Measurements from ENCODE around the gene DYTN. TPM values are rescaled to one million over a fixed set of nuclear protein-coding genes. Genes with fewer than 3 reads are reported as not detected.

Gene DYTN
- polyA plus RNA-seq, 1 donor from 2014 or later: not detected

DNA sequence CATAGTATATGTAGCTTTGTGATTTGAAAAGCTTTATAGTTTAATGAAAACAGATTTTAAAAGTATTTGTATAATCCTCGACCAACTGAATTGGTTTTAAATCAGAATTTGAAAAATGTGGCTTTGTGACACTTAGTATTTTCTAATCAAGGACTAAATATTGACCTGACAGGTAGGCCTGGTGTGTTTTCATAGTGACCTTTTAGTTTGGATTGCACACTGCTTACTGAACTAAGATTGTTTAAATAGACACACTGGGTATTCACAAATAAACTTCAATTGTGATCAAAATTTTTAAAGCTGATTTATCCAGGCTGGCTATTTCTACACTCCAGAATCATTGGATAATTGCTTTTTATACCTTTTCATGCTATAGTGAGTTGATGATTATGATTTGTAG is 107.7 kb downstream of the DYTN start:
- no peak overlapping the region for H2AFZ ChIP-seq (ENCODE audit: low read depth, low read length)
- no peak for TF ChIP-seq POLR2AphosphoS5 (IDR thresholded peaks at IDR 0.05)
- no peak for TF ChIP-seq TAF1 (IDR thresholded peaks at IDR 0.05; ENCODE audit: low read depth)
- no peak for TF ChIP-seq MXI1 (conservative IDR thresholded peaks at IDR 0.05; ENCODE audit: poor library complexity, severe bottlenecking)
- no peak for TF ChIP-seq RAD21 (conservative IDR thresholded peaks at IDR 0.05)
- TF ChIP-seq, protein P1, sequence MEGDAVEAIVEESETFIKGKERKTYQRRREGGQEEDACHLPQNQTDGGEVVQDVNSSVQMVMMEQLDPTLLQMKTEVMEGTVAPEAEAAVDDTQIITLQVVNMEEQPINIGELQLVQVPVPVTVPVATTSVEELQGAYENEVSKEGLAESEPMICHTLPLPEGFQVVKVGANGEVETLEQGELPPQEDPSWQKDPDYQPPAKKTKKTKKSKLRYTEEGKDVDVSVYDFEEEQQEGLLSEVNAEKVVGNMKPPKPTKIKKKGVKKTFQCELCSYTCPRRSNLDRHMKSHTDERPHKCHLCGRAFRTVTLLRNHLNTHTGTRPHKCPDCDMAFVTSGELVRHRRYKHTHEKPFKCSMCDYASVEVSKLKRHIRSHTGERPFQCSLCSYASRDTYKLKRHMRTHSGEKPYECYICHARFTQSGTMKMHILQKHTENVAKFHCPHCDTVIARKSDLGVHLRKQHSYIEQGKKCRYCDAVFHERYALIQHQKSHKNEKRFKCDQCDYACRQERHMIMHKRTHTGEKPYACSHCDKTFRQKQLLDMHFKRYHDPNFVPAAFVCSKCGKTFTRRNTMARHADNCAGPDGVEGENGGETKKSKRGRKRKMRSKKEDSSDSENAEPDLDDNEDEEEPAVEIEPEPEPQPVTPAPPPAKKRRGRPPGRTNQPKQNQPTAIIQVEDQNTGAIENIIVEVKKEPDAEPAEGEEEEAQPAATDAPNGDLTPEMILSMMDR (IDR thresholded peaks at IDR 0.05; ENCODE audit: poor library complexity, severe bottlenecking): no peak
- TF ChIP-seq, protein P2, sequence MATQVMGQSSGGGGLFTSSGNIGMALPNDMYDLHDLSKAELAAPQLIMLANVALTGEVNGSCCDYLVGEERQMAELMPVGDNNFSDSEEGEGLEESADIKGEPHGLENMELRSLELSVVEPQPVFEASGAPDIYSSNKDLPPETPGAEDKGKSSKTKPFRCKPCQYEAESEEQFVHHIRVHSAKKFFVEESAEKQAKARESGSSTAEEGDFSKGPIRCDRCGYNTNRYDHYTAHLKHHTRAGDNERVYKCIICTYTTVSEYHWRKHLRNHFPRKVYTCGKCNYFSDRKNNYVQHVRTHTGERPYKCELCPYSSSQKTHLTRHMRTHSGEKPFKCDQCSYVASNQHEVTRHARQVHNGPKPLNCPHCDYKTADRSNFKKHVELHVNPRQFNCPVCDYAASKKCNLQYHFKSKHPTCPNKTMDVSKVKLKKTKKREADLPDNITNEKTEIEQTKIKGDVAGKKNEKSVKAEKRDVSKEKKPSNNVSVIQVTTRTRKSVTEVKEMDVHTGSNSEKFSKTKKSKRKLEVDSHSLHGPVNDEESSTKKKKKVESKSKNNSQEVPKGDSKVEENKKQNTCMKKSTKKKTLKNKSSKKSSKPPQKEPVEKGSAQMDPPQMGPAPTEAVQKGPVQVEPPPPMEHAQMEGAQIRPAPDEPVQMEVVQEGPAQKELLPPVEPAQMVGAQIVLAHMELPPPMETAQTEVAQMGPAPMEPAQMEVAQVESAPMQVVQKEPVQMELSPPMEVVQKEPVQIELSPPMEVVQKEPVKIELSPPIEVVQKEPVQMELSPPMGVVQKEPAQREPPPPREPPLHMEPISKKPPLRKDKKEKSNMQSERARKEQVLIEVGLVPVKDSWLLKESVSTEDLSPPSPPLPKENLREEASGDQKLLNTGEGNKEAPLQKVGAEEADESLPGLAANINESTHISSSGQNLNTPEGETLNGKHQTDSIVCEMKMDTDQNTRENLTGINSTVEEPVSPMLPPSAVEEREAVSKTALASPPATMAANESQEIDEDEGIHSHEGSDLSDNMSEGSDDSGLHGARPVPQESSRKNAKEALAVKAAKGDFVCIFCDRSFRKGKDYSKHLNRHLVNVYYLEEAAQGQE (IDR thresholded peaks at IDR 0.05; ENCODE audit: borderline replicate concordance): no peak
- no peak for TF ChIP-seq SMC3 (conservative IDR thresholded peaks at IDR 0.05; ENCODE audit: poor library complexity)
- TF ChIP-seq EZH2 (IDR thresholded peaks at IDR 0.05; ENCODE audit: borderline replicate concordance, insufficient read depth, low read length, poor library complexity, severe bottlenecking): no peak
- TF ChIP-seq EP300 (conservative IDR thresholded peaks at IDR 0.05; ENCODE audit: poor library complexity, severe bottlenecking): no peak
- no peak overlapping the region for H3K9ac ChIP-seq (ENCODE audit: low read length)
- no peaks in the 10 kb centered on the region for H3K9me3 ChIP-seq (ENCODE audit: low read length)
- no peaks in the 10 kb centered on the region for H3K79me2 ChIP-seq (replicated peaks; ENCODE audit: insufficient read depth, low read length)
- no peak overlapping the region for H3K27ac ChIP-seq (ENCODE audit: low read length)
- H3K36me3 ChIP-seq (ENCODE audit: insufficient read depth, low read length): no peaks in the 10 kb centered on the region
- H3K27me3 ChIP-seq (ENCODE audit: insufficient read depth, low read depth, low read length): no peaks in the 10 kb centered on the region
- no peak overlapping the region for H3K4me2 ChIP-seq (ENCODE audit: low read length)
- no peaks in the 10 kb centered on the region for H3K9me2 ChIP-seq (ENCODE audit: insufficient read depth, low read length)
- no peaks in the 10 kb centered on the region for H4K20me1 ChIP-seq (ENCODE audit: insufficient read depth)
- H3K4me3 ChIP-seq (ENCODE audit: low read length): no peak overlapping the region
- no peaks in the 10 kb centered on the region for H3F3A ChIP-seq (ENCODE audit: insufficient read depth, low read length, poor library complexity, severe bottlenecking)

DNA sequence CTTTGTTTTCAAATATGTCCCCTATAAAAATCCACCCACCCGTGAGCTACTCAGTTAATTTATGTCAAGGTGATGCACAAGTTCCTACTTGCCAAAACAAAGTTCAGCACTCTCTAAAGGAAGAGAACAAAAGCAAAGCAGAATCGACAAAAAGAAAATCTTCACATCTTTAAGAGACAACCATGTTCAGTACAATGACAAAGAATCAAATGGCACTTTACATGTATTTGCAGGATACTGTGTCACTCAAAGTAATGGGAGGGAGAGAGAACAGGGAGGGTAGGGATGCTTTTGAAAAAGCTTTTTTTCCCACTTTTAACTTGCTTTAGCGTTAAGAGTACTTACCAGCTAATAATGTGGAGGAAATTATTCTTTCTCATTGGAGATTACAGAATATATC is 115.0 kb downstream of the DYTN start:
- Histone ChIP-seq H3K4me2 (ENCODE audit: low read length) (no peak overlapping the region), H3K9me2 (ENCODE audit: insufficient read depth, low read length) (no peaks in the 10 kb centered on the region), H3K27ac (ENCODE audit: low read length) (no peak overlapping the region), H3K27me3 (ENCODE audit: insufficient read depth, low read depth, low read length) (no peaks in the 10 kb centered on the region), H3F3A (ENCODE audit: insufficient read depth, low read length, poor library complexity, severe bottlenecking) (no peaks in the 10 kb centered on the region), H3K4me3 (ENCODE audit: low read length) (no peak overlapping the region), H3K9ac (ENCODE audit: low read length) (no peak overlapping the region), H2AFZ (ENCODE audit: low read depth, low read length) (no peak overlapping the region), H3K36me3 (ENCODE audit: insufficient read depth, low read length) (peaks cover 7% of the 10 kb centered on the region), H3K79me2 (replicated peaks; ENCODE audit: insufficient read depth, low read length) (no peaks in the 10 kb centered on the region), H3K9me3 (ENCODE audit: low read length) (no peaks in the 10 kb centered on the region), H4K20me1 (ENCODE audit: insufficient read depth) (no peaks in the 10 kb centered on the region)
- no peak for TF ChIP-seq EZH2 (IDR thresholded peaks at IDR 0.05; ENCODE audit: borderline replicate concordance, insufficient read depth, low read length, poor library complexity, severe bottlenecking)
- no peak for TF ChIP-seq MXI1 (conservative IDR thresholded peaks at IDR 0.05; ENCODE audit: poor library complexity, severe bottlenecking)
- TF ChIP-seq EP300 (conservative IDR thresholded peaks at IDR 0.05; ENCODE audit: poor library complexity, severe bottlenecking): no peak
- TF ChIP-seq RAD21 (conservative IDR thresholded peaks at IDR 0.05): no peak
- TF ChIP-seq SMC3 (conservative IDR thresholded peaks at IDR 0.05; ENCODE audit: poor library complexity): no peak
- no peak for TF ChIP-seq POLR2AphosphoS5 (IDR thresholded peaks at IDR 0.05)
- TF ChIP-seq, protein P2 (IDR thresholded peaks at IDR 0.05; ENCODE audit: borderline replicate concordance): no peak

Small RNA genes lying within 50 kb of the gene (small RNA-seq; reads per million reads assigned to genes)
- gene RF00019: 0 to 1.2 (median 0) reads per million in 3 experiments

Other genes starting within 250 kb of the DYTN start
- gene FAM237A, start 75.9 kb downstream of the DYTN start, polyA plus RNA-seq: not detected in 2 replicates
- gene MDH1B, start 46.9 kb upstream of the DYTN start, polyA plus RNA-seq: 11.7 and 17.8 TPM in 2 replicates
- gene FASTKD2, start 47.2 kb upstream of the DYTN start, polyA plus RNA-seq: 52.1 and 56.1 TPM in 2 replicates
- gene CPO, start 221.1 kb upstream of the DYTN start, polyA plus RNA-seq: 0.60 and 1.2 TPM in 2 replicates